Measurements from ENCODE around the gene WHRN. TPM values are rescaled to one million over a fixed set of nuclear protein-coding genes. Genes with fewer than 3 reads are reported as not detected.

The WHRN gene
- total and polyA plus RNA-seq, 9 of the 15 experiments (the other 6 are each of a cell fraction or from before 2014, with no cell fraction given): 0.31 to 14.1 (median 3.0) TPM

GRCh38 chr9:114355821-114356220 is 149.5 kb downstream of the WHRN start:
- Histone ChIP-seq H3K79me2 (ENCODE audit: control insufficient read depth, insufficient read depth, low read length) (no peaks in the 10 kb centered on the region), H3K9me1 (ENCODE audit: control insufficient read depth, insufficient read depth, low read length) (no peaks in the 10 kb centered on the region), H3K9me3 (replicated peaks; ENCODE audit: control insufficient read depth, insufficient read depth, low read depth, low read length) (no peaks in the 10 kb centered on the region), H2AFZ (ENCODE audit: low read depth, low read length) (no peak overlapping the region), H3K27ac (ENCODE audit: extremely low read depth, low read depth, low read length) (no peak overlapping the region), H3K4me2 (ENCODE audit: insufficient read depth, low read length) (no peak overlapping the region), H3K4me3 (no peak overlapping the region), H3K9ac (ENCODE audit: insufficient read depth in 1 of 2, low read depth in 2 of 2, low read length in 2 of 2) (peak overlapping the region in 1 of 2 experiments; percentile 17; a peak in 1 of 4 replicates), H3K4me1 (replicated peaks in 1 of 2; ENCODE audit: control insufficient read depth in 2 of 2, insufficient read depth in 2 of 2, low read length in 2 of 2) (no peaks in the 10 kb centered on the region), H4K20me1 (replicated peaks; ENCODE audit: control insufficient read depth, insufficient read depth, low read length) (no peaks in the 10 kb centered on the region), H3K36me3 (ENCODE audit: control insufficient read depth, insufficient read depth, low read length) (peaks cover 10% of the 10 kb centered on the region; the same call in 2 of the 3 replicates), H3K27me3 (ENCODE audit: control insufficient read depth in 2 of 2, insufficient read depth in 2 of 2, low read length in 2 of 2) (no peaks in the 10 kb centered on the region)
- in situ Hi-C loops (cut with MboI) (no loop called here), intact Hi-C loops (cut with micrococcal nuclease) (no loop called here)
- no TSS peak for BruUV-seq (replicated peaks)
- 82% methylated on average over 6 of the region's 6 CpGs for WGBS (ENCODE audit: insufficient coverage, low coverage, missing lambda C conversion rate)
- POLR2A ChIA-PET: interaction anchor here (1.1 kb wide), 1 partner anchor 27 kb away, joined by 3 read pairs; no protein-coding TSS in a partner anchor
- no peak; the same call in 2 of the 3 replicates for ATAC-seq
- no peak for DNase-seq (ENCODE audit: extremely low read depth in 1 of 4, low spot score in 3 of 4)
- FAIRE-seq: no peak
- CTCF ChIA-PET (ENCODE audit: low intra/inter-chr PET ratio): no interaction called here
- TF ChIP-seq MCM5 (IDR thresholded peaks at IDR 0.05; ENCODE audit: low read depth): no peak
- TF ChIP-seq POLR2G (IDR thresholded peaks at IDR 0.05; ENCODE audit: low read depth, low read length): peak; percentile 44
- no peak for TF ChIP-seq NCOA6 (IDR thresholded peaks at IDR 0.05)
- no peak for TF ChIP-seq RBM15 (IDR thresholded peaks at IDR 0.05; ENCODE audit: insufficient read depth, low read length)
- TF ChIP-seq CTBP1 (IDR thresholded peaks at IDR 0.05; ENCODE audit: borderline replicate concordance): no peak
- TF ChIP-seq ILF3 (IDR thresholded peaks at IDR 0.05; ENCODE audit: borderline replicate concordance): no peak
- no peak for TF ChIP-seq RAD51 (IDR thresholded peaks at IDR 0.05; ENCODE audit: borderline replicate concordance, low read depth)
- no peak for TF ChIP-seq SRF (CRISPR knock-in tag; IDR thresholded peaks at IDR 0.05)

Small RNAs within 50 kb of the gene (small RNA-seq; reads per million reads assigned to genes)
- not detected for gene AL138895.2

Other genes with a start within 250 kb of the WHRN start
- gene ORM1, start 182.4 kb downstream of the WHRN start, total RNA-seq (2014; rRNA removed): not detected in 2 replicates
- not detected in 2 replicates for gene ORM1, start 182.4 kb downstream of the WHRN start, total RNA-seq (2014; rRNA removed; fragmentation: Illumina TruSeq; extraction: Trizol)
- not detected in 2 replicates for gene ORM1, start 182.4 kb downstream of the WHRN start, total RNA-seq (2015; rRNA removed; fragmentation: Illumina TruSeq; extraction: Trizol)
- 2.9 and 3.4 TPM in 2 replicates for gene ORM1, start 182.4 kb downstream of the WHRN start, total RNA-seq (2021)
- not detected in 2 replicates for gene ORM1, start 182.4 kb downstream of the WHRN start, polyA plus RNA-seq (2011; rRNA removed)
- not detected in 2 replicates for gene ORM1, start 182.4 kb downstream of the WHRN start, polyA plus RNA-seq (2014; fragmentation: Illumina TruSeq; extraction: Trizol)
- not detected for gene ORM1, start 182.4 kb downstream of the WHRN start, polyA plus RNA-seq (2014; fragmentation: Nextera tagmentation; extraction: Ambion mirVana)
- not detected in 2 replicates for gene ORM1, start 182.4 kb downstream of the WHRN start, polyA plus RNA-seq (2014; rRNA removed)
- not detected in 2 replicates for gene ORM2, start 175.6 kb downstream of the WHRN start, total RNA-seq (2014; rRNA removed)
- gene ORM2, start 175.6 kb downstream of the WHRN start, total RNA-seq (2014; rRNA removed; fragmentation: Illumina TruSeq; extraction: Trizol): not detected in 2 replicates
- gene ORM2, start 175.6 kb downstream of the WHRN start, total RNA-seq (2015; rRNA removed; fragmentation: Illumina TruSeq; extraction: Trizol): not detected in 2 replicates
- 0.98 and 1.5 TPM in 2 replicates for gene ORM2, start 175.6 kb downstream of the WHRN start, total RNA-seq (2021)
- not detected in 2 replicates for gene ORM2, start 175.6 kb downstream of the WHRN start, polyA plus RNA-seq (2011; rRNA removed)
- not detected in 2 replicates for gene ORM2, start 175.6 kb downstream of the WHRN start, polyA plus RNA-seq (2014; fragmentation: Illumina TruSeq; extraction: Trizol)
- not detected for gene ORM2, start 175.6 kb downstream of the WHRN start, polyA plus RNA-seq (2014; fragmentation: Nextera tagmentation; extraction: Ambion mirVana)
- gene ORM2, start 175.6 kb downstream of the WHRN start, polyA plus RNA-seq (2014; rRNA removed): not detected in 2 replicates
- gene AKNA, start 117.5 kb downstream of the WHRN start, total RNA-seq (2014; rRNA removed): 5.3 and 8.1 TPM in 2 replicates
- 3.7 and 3.9 TPM in 2 replicates for gene AKNA, start 117.5 kb downstream of the WHRN start, total RNA-seq (2014; rRNA removed; fragmentation: Illumina TruSeq; extraction: Trizol)
- gene AKNA, start 117.5 kb downstream of the WHRN start, total RNA-seq (2015; rRNA removed; fragmentation: Illumina TruSeq; extraction: Trizol): 2.6 and 2.7 TPM in 2 replicates
- 16.9 and 20.5 TPM in 2 replicates for gene AKNA, start 117.5 kb downstream of the WHRN start, total RNA-seq (2021)
- 1.4 and 3.4 TPM in 2 replicates for gene AKNA, start 117.5 kb downstream of the WHRN start, polyA plus RNA-seq (2011; rRNA removed)
- gene AKNA, start 117.5 kb downstream of the WHRN start, polyA plus RNA-seq (2014; fragmentation: Illumina TruSeq; extraction: Trizol): 11.1 and 14.0 TPM in 2 replicates
- gene AKNA, start 117.5 kb downstream of the WHRN start, polyA plus RNA-seq (2014; fragmentation: Nextera tagmentation; extraction: Ambion mirVana): under 1 TPM; 0.29 to 0.37 TPM
- gene AKNA, start 117.5 kb downstream of the WHRN start, polyA plus RNA-seq (2014; rRNA removed): 6.5 and 6.7 TPM in 2 replicates
- 153 and 194 TPM in 2 replicates for gene ATP6V1G1, start 82.3 kb upstream of the WHRN start, total RNA-seq (2014; rRNA removed)
- 136 and 150 TPM in 2 replicates for gene ATP6V1G1, start 82.3 kb upstream of the WHRN start, total RNA-seq (2014; rRNA removed; fragmentation: Illumina TruSeq; extraction: Trizol)
- 151 and 163 TPM in 2 replicates for gene ATP6V1G1, start 82.3 kb upstream of the WHRN start, total RNA-seq (2015; rRNA removed; fragmentation: Illumina TruSeq; extraction: Trizol)
- 88.4 and 89.9 TPM in 2 replicates for gene ATP6V1G1, start 82.3 kb upstream of the WHRN start, total RNA-seq (2021)
- 132 and 162 TPM in 2 replicates for gene ATP6V1G1, start 82.3 kb upstream of the WHRN start, polyA plus RNA-seq (2011; rRNA removed)
- gene ATP6V1G1, start 82.3 kb upstream of the WHRN start, polyA plus RNA-seq (2014; fragmentation: Illumina TruSeq; extraction: Trizol): 168 and 193 TPM in 2 replicates
- 100 to 1,000 TPM; 396 to 492 TPM for gene ATP6V1G1, start 82.3 kb upstream of the WHRN start, polyA plus RNA-seq (2014; fragmentation: Nextera tagmentation; extraction: Ambion mirVana)
- 178 and 199 TPM in 2 replicates for gene ATP6V1G1, start 82.3 kb upstream of the WHRN start, polyA plus RNA-seq (2014; rRNA removed)
- gene TMEM268, start 105.8 kb upstream of the WHRN start, total RNA-seq (2014; rRNA removed): 9.1 and 11.5 TPM in 2 replicates
- 10.0 and 10.8 TPM in 2 replicates for gene TMEM268, start 105.8 kb upstream of the WHRN start, total RNA-seq (2014; rRNA removed; fragmentation: Illumina TruSeq; extraction: Trizol)
- 7.1 and 8.6 TPM in 2 replicates for gene TMEM268, start 105.8 kb upstream of the WHRN start, total RNA-seq (2015; rRNA removed; fragmentation: Illumina TruSeq; extraction: Trizol)
- gene TMEM268, start 105.8 kb upstream of the WHRN start, total RNA-seq (2021): 14.8 and 17.3 TPM in 2 replicates
- 19.3 and 19.4 TPM in 2 replicates for gene TMEM268, start 105.8 kb upstream of the WHRN start, polyA plus RNA-seq (2011; rRNA removed)
- 19.4 and 19.6 TPM in 2 replicates for gene TMEM268, start 105.8 kb upstream of the WHRN start, polyA plus RNA-seq (2014; fragmentation: Illumina TruSeq; extraction: Trizol)
- 1 to 10 TPM; 2.6 to 2.7 TPM for gene TMEM268, start 105.8 kb upstream of the WHRN start, polyA plus RNA-seq (2014; fragmentation: Nextera tagmentation; extraction: Ambion mirVana)
- gene TMEM268, start 105.8 kb upstream of the WHRN start, polyA plus RNA-seq (2014; rRNA removed): 8.4 and 10.5 TPM in 2 replicates
- gene TEX53, start 152.3 kb upstream of the WHRN start, total RNA-seq (2014; rRNA removed): not detected in 2 replicates
- not detected in 2 replicates for gene TEX53, start 152.3 kb upstream of the WHRN start, total RNA-seq (2014; rRNA removed; fragmentation: Illumina TruSeq; extraction: Trizol)
- gene TEX53, start 152.3 kb upstream of the WHRN start, total RNA-seq (2015; rRNA removed; fragmentation: Illumina TruSeq; extraction: Trizol): not detected in 2 replicates
- gene TEX53, start 152.3 kb upstream of the WHRN start, total RNA-seq (2021): not detected in 2 replicates
- not detected in 2 replicates for gene TEX53, start 152.3 kb upstream of the WHRN start, polyA plus RNA-seq (2011; rRNA removed)
- gene TEX53, start 152.3 kb upstream of the WHRN start, polyA plus RNA-seq (2014; fragmentation: Illumina TruSeq; extraction: Trizol): not detected in 2 replicates
- gene TEX53, start 152.3 kb upstream of the WHRN start, polyA plus RNA-seq (2014; fragmentation: Nextera tagmentation; extraction: Ambion mirVana): not detected
- gene TEX53, start 152.3 kb upstream of the WHRN start, polyA plus RNA-seq (2014; rRNA removed): not detected in 2 replicates
- not detected in 2 replicates for gene TEX48, start 176.7 kb upstream of the WHRN start, total RNA-seq (2014; rRNA removed)
- gene TEX48, start 176.7 kb upstream of the WHRN start, total RNA-seq (2014; rRNA removed; fragmentation: Illumina TruSeq; extraction: Trizol): not detected in 2 replicates
- not detected in 2 replicates for gene TEX48, start 176.7 kb upstream of the WHRN start, total RNA-seq (2015; rRNA removed; fragmentation: Illumina TruSeq; extraction: Trizol)
- not detected in 2 replicates for gene TEX48, start 176.7 kb upstream of the WHRN start, total RNA-seq (2021)
- not detected in 2 replicates for gene TEX48, start 176.7 kb upstream of the WHRN start, polyA plus RNA-seq (2011; rRNA removed)
- gene TEX48, start 176.7 kb upstream of the WHRN start, polyA plus RNA-seq (2014; fragmentation: Illumina TruSeq; extraction: Trizol): not detected in 2 replicates
- not detected for gene TEX48, start 176.7 kb upstream of the WHRN start, polyA plus RNA-seq (2014; fragmentation: Nextera tagmentation; extraction: Ambion mirVana)
- gene TEX48, start 176.7 kb upstream of the WHRN start, polyA plus RNA-seq (2014; rRNA removed): not detected in 2 replicates

Data from K562 (cell line).